ENCODE measurements around the gene ATG4A. TPM values are rescaled to one million over a fixed set of nuclear protein-coding genes. Genes with fewer than 3 reads are reported as not detected.

Gene ATG4A
- total RNA-seq, 1 donor from 2014 or later: 10.9 TPM

DNA sequence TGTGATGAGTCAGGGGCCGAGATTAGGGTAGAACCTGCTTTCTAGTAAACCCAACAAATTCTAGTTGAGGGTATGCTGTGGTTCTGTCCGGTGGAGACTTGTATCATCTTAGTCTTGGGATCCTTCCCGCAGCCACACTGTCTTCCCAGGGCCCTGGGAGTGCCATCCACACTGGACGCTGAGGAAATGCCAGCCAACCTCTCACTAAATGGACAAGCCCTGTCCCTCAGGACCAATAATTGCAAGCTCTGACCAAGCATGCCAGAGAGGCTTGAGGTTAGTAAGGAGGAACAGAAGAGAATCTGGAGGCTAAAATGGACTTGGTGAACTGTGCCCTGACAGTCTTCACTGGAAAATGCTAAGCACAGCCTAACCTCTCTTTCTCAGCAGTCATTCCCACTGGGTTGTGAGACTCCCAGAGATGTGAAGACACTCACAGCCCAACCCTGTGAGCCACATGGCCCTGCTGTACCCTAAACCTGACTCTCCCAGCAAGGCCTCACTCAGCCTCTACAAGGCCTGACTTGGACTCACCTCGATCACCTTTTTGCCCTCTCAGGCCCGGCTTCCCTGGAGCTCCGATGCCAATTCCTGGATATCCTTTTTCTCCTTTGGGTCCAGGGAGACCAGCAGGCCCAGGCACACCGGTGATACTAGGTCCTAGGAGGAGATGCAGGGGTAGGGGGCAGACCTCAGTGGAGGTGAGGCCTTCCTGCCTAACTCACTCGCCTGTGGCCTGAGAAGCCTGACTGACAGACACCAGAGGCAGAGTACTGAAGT lies 77.6 kb downstream of the ATG4A start:
- DNase-seq (ENCODE audit: low read depth in 2 of 2): no peak

- DNase-seq (ENCODE audit: low read depth in 2 of 2): no peak
Observed at GRCh38 chrX:108169768-108170167, 78.2 kb downstream of the ATG4A start.

- no peak for DNase-seq (ENCODE audit: low read depth in 2 of 2)
Observed at GRCh38 chrX:108171671-108172070, 80.1 kb downstream of the ATG4A start.

- no peak for DNase-seq (ENCODE audit: low read depth in 2 of 2)
Observed at GRCh38 chrX:108173874-108174273, 82.3 kb downstream of the ATG4A start.

GRCh38 chrX:108177351-108178142 lies 86.0 kb downstream of the ATG4A start:
- peak in 1 of 2 donors; percentile 46 for DNase-seq (ENCODE audit: low read depth in 2 of 2)

DNA sequence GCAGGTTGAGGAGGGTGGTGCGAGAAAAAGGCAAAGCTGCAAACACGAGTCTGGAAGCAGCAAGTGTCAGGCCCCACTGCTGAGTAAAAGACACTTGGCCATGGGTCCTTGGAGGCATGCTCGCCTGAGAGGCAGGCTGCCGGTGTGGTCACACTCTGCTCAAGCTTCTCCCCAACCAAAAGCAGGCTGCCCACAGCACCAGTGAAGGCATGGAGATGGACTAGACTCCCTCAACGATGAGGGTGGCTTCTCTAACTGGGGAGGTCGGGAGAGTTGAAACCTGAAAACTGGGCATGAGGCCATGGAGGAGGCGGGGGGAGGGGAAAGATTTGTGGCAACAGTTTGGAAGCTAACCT lies 86.5 kb downstream of the ATG4A start:
- DNase-seq (ENCODE audit: low read depth in 2 of 2): no peak

DNA sequence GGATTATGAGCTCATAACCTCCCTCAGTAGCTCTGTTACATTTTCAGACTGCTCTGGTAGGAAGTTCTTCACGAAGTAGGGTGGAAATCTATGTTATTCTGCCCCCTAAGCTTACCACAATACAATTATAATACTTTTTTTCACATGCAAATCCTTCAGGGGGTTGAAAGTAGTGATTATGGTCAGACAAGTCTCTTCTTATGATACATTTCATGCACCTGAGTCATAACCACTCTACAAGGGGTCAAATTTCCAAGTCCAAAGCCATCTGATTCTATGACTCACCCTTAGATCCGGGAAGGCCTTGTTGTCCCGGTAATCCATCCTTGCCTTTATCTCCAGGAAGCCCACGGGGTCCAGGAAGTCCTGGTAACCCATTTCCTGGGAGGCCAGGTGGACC lies 95.2 kb downstream of the ATG4A start:
- DNase-seq (ENCODE audit: low read depth in 2 of 2): peak; percentile 9 to 77

- DNase-seq (ENCODE audit: low read depth in 2 of 2): no peak
Observed at GRCh38 chrX:108198420-108198819, 106.8 kb downstream of the ATG4A start.

- no peak for DNase-seq (ENCODE audit: low read depth in 2 of 2)
Observed at GRCh38 chrX:108199041-108199440, 107.5 kb downstream of the ATG4A start.

DNA sequence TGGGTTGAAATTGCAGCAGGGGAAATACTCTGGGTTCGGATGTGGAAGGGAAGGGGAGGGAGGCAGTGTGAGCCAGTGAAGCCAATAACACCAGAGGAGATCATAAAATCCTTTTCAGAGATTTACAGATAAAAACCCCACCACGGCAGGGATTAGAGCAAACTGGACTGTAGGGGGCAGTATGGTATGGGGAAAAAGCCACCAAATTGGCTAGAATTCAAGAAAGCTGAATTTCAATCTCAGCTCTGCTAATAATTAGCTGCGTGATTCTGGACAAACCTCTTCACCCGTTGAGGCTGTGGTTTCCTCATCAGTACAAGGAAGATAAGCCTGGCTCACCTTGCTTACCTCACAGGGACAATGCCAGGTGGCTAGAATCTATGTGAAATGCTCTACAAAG lies 108.1 kb downstream of the ATG4A start:
- peak; percentile 48 to 58 for DNase-seq (ENCODE audit: low read depth in 2 of 2)

GRCh38 chrX:108203540-108203939 lies 112.0 kb downstream of the ATG4A start:
- DNase-seq (ENCODE audit: low read depth in 2 of 2): no peak

Other genes starting within 250 kb of the ATG4A start
- not detected in 2 replicates for gene TEX13B, start 109.4 kb upstream of the ATG4A start, total RNA-seq
- 0.20 and 0.65 TPM in 2 replicates for gene VSIG1, start 46.7 kb upstream of the ATG4A start, total RNA-seq
- 54.8 and 74.5 TPM in 2 replicates for gene PSMD10, start 236 bp upstream of the ATG4A start, total RNA-seq